HG03439 (cell line): ENCODE measurements around the gene IQCH.

ENCODE experiments used
- ATAC-seq: cut with Tn5 transposase; IDR thresholded peaks from one replicate; pipeline ENCODE4 v1.9.1; 2021; ENCODE audit warnings: mild to moderate bottlenecking, moderate library complexity; ENCODE audit not compliant: unreplicated experiment

Gene IQCH

DNA sequence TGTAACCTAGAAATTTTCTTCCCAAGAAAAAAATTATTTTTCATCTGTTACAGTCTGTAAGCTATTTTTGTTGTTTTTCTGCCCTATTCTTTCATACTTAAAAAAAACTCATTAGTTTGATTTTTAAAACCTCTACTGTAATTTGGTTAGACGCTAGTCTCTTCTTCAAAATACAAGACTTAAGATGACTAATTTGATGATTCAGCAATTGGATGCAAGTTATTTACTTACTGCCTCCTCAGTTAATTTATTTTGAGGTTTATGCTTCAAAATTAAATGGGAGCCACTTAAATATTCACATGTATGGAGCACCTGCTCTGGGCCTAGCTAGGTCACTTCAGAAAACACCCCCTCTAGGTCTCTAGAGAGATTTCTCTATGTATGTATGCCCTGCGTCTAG, 132.4 kb downstream of the IQCH start:
- ATAC-seq, result no peak

DNA sequence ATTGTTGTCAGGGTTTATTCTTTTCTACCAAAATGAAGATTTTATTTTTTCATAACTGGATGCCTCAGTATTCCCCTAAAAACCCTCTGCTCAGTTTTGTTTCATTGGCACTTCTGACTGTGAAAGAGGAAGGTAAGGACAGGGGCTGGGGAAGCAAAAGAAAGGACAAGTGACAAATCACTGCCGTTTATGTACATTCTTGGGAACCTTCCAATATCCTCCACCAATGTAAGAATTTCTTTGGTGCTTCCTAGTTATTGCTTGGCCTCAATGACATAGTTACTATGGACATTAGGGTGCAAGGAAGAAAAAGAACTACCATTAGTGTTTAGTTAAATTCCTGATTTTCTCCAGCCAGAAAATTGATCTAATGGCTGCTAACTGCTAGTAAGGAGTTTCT, 135.4 kb downstream of the IQCH start:
- no peak for ATAC-seq

DNA sequence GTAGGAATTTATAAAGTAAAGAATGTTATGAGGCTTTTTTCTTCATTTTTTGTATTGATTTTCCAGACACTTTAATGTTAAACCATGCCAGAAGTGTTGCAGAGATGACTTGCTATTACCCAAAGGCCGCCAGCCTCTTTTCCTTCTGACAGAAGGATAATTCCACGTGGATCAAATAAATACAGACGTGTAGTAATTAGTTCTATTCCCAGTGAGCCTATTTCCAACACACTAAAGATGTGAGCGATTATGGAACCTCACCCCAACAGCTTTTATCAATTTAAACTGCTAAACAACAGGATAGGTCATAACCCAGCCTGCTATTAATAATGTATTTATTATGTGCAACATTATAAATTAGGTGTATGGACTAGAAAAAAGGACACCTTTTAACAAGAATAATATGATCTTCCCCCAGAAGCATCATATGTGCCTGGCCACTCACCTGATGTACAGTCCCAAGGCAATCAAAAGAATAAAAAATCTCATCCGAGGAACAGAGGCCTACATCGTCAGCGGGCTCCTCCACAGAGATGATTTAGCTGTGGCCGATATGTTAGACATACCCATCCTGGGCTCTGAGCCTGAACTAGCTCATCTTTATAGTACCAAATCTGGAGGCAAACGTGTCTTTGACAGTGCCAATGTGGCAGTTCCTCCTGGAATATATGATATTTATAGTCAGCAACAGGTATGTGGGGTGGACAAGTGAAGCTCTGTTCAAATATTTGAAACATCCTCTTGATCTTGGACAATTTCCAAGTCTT, 140.5 kb downstream of the IQCH start:
- ATAC-seq, result no peak

DNA sequence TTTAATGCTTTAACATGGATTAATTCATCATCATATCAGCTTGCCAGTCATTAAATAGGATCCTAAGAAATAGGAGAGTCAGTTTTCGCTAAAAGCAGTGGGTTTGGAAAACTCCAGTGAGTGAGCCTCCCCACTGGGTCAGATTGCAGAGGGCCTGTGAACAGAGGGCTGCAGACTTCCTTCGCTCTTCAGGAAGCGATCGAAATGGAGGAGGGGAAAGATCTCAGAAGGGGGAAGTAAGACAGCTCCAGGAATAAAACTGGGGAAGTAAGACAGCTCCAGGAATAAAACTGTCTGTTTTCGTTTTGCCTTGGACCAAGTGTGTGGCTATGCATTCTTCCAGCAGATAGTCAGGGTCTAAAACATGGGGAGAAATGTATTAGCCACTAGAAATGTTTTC, 141.5 kb downstream of the IQCH start:
- ATAC-seq, result no peak

DNA sequence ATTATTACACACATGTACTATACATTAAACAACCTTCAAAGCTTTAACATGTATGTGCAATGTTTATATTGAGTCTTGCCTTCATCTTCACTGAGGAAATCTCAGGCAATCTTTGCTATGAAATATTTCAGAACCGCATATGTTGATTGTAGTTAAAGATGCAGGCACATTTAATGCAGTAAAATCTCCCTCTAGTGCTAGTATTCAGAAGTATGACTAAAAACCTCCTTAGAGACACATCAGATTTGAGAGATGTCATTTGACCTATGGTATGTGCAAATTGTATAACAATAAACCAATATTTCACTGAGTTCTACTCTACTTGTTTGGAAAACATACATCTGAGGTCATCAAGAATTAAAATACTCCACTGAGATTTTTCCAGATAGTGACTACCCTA, 142.6 kb downstream of the IQCH start:
- no peak for ATAC-seq

DNA sequence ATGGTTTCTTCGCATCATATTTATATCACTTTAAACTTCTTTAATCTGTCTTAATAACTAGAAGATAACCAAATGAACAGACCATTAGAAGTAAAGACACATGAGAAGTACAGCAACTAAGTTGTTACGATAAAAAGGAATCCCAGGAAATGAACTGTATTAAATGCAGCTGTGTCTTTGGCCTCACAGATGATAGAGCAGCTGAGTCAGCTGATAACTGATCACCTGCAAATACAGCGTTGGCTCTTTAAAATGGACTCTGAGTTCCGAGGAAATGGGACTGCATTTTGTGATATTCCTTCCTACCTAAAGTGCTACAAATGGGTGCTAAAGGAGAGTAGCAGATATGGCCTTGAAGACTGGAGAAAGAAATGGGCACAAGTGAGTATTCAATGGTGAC, 145.3 kb downstream of the IQCH start:
- no peak for ATAC-seq

DNA sequence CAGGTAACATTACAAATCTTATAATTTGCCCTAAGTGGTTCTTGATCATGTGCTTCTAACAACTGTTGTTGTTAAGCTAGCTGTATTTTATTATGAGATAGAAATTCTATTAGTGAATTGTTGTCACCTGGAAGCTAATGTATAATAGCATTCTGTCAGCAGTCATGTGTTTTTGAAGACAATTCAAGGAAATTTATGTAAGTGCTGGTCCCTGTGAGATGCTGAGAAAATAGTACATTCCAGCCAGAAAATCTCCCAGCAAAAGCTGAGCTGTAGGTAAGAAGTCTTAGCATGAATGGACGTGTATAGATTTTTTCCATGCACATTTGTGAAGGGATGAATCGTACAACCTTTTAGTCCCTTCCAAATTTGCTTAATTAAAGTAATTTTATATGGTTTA, 146.3 kb downstream of the IQCH start:
- no peak for ATAC-seq

DNA sequence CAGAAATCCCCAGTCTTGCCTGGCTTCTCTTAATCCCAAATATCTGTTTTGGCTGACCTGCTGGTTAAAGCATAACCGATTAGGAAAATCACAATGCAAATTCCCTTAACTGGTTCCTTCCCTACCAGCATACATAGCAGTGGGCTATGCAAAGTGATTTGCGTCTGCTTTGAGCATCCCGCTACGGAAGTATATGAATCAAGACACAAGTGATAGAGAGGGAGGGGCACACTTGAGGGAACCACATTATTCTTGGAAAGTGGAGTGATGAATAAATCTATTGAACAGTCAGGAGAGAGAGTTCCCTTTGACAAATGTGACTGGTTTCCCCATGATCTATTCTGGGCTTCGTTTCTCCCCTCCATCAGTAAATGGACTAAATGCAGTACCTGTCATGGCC, 146.8 kb downstream of the IQCH start:
- no peak for ATAC-seq

DNA sequence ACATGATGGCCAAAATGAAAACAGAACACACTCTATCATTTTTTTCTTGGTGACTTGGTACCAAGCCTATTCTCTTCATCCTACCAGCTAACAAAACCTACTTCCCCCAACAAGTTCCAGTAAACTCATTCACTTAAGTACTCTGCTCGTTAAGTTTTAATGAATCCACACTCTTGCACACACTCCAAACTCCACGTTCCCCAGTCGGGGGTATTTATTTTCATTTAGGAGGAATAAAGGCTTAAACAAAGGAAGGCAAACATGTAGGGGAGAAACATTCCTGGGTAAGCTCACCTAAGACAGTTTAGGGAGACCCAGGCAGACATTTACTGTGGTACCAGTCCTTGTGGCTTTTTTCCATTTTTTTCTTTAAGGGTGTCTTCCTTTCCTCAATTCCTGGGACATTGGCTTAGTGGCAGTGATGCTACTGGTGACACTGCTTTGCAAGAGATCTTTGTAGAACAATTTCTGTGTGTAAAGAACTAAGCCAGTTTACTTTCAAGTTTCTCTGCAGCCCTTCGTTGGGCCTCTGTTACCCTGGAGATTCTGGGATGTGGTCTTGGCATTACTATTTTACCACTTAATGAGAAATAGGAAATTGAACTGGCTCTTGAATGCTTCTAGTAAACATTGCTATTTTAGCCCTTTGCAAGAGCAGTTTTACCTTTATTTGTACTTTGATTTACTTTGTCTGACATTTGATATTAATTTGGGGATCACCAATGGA, 149.0 kb downstream of the IQCH start:
- ATAC-seq, result no peak

DNA sequence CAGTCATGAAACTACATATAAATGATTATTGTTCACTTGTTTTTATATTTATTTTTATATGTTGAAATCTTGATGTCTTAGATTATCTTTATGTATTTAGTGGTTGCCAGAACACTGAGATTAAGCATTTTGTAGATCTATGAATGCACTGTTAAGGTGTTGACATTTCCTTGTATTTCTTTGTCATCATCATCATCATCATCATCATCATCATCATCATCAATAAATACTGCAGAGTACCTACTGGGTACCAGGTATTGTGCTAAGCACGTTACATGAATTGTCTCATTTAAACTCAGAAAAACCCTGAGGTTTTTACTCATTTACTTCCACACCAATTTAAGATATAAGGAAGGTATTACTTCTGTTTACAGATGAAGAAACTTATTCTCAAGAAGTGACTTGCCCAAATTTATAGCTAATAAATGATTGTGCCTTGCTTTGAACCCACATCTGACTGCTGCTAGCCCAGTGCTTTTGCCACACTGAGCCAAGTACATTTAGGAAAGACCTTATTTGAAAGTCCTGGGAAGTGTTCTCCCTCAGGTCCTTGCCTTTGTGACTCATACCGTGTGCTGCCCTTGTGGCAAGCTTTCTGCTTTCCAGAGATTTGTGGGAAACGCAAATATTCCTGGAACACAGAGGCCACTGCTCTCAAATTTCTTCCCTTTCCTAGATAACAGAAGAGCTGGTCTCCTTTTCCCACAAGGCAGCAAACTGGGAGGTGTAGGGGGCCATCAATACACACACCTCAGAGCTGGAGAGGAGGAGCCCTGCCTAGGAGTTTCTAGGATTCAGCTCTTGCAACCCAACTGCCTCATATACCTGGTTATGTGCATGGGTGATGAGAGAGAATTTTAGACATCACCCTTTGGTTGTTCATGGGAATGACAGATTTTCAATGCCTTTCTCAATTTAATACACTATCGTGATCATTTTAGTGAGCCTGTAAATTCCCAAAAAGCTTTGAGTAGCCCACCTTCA, 150.9 kb downstream of the IQCH start:
- ATAC-seq, result no peak

DNA sequence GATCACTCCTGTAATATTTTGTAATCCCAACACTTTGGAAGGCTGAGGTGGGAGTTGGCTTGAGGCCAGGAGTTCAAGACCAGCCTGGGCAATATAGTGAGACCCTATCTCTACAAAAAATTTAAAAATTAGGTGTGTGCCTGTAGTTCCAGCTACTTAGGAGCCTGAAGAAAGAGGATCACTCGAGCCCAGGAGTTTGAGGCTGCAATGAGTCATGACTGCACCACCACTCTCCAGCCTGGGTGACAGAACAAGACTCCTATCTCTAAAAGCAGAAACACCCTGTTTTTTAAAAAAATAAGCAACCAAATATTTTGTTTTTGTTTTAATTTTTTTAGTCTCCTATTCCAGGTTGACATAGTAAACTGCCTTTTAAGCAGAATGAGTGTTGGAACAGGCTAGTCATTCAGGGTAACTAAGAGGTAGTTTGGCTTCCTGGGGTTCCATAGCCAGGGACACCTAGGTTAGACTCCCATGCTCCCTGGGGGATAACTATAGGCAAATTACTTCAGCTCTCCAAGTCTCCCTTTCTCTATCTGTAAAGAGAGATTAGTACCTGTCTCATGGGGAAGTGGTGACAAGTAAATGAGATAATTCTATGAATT, 151.8 kb downstream of the IQCH start:
- no peak for ATAC-seq

DNA sequence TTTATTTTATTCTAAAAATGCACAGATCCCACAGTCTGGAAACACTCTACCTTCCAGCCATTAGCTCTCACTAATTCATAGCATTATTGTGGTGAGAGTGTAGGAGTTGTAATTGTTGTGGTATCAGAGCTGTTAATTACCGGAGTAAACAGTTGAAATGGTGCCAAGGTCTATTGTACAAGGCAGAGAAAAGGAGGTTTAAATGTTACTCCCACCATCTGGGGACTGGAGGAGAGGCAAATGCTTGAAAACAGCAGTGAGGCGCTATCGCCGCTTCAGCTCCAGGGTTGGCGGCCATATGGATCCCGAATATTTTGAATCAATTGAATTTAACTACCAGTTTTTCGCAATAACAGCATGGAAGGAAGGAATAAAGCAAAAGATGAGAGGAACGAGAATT, 153.2 kb downstream of the IQCH start:
- ATAC-seq, result no peak

DNA sequence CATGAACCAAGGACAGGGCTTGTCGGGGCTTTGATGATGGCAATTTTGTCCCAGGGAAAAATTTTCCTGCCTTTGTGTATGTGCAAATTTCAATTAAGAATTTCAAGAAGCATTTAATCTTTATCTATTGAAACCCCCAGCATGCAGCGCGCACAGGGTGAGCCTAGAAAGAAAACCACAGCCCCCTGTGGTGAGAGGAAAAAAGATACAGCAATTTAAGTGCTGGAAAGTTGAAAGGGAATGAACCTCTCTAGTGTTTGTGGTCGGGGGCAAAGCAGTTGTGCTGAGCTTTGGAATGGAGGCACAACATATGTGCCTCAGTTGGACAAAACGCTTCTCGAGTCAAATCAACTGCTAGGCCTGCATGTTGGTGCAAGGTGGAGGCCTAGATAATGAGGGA, 154.6 kb downstream of the IQCH start:
- ATAC-seq, result no peak

DNA sequence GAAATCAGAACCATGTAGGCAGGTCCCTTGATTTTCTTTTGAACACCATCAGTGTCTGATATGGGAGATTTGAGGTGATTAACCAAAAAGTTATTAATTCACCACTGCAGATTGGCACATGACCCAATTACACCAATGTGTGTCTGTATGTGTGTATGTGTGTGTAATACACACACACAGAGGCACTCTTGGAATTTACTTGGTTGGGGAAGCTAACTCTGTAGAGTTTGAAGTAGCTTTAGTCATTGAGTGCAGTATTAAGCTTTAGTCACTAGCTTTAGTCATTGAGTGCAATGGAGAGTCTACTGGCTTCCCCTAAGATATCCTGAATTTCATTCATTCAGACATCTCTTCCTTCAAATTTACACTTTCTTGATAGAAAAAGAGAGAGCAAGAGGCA, 156.9 kb downstream of the IQCH start:
- ATAC-seq, result no peak

DNA sequence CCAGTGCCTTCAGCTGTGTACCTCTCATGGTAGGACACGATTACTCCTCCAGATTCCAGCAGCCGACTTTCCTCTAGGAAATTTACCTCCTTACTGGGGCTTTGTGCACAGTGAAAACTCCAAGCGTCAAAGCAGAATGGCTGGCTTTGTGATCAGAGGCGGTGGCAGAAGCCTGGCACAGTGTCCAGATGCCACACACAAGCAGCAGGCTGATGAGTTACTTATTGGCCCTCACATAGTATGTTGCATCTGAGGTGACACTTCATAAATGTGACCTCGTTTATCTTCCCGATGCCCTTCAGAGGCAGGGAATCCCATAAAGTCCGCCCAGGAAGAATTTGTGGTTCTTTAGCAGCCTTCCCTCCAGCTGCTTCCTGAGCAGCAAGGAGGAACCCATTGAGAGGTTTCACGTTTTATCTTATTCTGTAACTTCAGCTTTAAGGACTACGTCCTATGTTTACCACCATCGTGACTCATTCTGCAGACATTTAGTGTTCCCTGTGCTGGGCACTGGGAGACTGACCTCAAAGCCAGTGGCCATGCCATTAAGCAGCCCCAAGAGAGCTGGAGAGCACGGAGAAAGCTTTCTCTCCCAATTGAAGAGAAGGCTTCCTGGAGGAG, 159.3 kb downstream of the IQCH start:
- ATAC-seq, result no peak

DNA sequence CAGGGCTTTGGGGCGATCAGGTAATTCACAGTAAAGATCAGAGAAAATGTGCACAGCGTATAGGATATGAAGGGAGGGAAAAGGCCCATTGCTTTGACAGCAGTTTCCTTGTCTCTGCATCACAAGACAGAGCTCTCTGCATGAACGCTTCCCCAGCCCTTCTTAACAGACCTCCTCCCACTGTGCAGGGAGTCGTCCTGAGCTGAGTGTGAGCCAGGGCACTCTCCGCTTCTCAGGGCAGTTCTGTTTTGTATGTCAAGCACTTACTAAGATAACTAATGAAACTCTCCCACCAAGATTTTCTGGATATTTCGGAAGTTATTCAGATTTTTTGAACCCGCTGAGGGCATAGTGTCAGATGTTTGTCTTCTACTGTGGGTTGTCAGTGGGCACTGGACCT, 160.6 kb downstream of the IQCH start:
- ATAC-seq, result no peak

DNA sequence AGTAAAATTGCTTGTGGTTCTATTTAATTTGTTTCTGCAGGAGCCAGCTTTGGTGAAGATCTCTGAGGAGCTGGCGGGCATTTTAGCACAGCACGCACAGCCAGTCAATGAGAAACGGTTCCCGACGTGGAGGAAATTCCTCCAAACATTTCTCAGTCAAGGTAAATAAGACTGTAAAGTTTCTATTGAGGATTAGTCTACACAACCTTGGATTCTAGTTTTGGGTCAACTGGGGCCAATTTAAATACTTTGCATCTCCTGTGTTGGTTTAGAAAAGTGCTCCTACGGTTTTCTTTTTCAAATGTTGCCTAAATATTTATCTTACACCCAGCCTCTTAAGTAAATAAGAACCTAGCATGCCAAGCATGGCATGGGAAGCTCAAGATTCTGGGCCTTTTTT, 162.3 kb downstream of the IQCH start:
- ATAC-seq, result no peak

DNA sequence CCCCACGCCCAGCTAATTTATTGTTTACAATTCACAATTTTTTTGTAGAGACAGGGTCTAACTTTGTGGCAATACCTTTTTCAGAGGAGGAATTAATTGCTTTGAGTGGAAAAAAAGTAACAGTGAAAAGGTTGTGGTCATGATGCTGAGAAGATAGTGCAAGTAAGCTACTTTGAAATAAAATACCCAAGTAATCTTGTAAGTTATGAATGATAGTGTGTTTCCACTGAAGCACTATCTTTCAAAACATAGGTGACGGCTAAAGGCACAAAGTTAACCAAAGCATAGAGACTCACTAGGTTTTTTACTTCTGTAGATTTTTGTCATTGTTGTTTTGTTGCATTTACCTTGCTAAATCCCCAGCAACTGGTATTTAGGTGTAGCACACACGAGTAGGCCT, 165.1 kb downstream of the IQCH start:
- ATAC-seq, result no peak

DNA sequence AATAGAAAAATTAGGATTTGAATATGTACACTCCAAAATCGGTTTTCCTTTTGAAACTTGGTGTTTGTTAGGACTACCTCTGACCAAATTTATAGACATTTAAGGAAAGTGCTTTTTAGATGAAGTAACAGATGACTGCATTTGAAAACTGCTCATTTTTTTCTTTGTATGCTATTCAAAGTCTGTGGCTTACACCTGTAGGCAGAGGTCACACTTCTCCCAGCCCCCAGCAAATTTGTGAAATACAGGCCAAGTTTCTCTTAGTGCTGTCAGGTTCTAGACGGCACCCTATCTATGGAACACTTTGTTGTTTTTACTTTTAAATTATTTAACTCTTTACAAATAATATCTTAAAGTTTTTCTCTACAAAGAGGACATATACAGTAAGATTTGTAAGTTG, 165.6 kb downstream of the IQCH start:
- no peak for ATAC-seq

DNA sequence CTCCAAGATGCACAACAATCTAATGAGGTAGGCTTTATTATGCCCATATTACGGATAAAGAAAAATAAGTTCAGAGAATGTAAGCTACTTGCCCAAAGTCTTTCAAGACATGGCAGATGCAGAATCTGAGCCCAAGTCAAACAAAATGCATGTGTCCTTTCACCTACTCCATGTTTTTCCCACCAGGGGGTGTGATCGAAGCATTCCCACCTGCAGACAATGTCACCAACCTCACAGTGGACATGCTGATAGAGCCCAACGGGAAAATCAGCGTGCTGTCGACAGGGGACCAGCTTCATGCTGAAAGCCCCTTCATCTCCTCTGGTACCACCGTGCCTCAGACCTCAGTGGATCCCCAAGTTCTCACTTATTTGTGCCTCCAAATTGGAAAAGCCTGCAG, 166.5 kb downstream of the IQCH start:
- no peak for ATAC-seq

DNA sequence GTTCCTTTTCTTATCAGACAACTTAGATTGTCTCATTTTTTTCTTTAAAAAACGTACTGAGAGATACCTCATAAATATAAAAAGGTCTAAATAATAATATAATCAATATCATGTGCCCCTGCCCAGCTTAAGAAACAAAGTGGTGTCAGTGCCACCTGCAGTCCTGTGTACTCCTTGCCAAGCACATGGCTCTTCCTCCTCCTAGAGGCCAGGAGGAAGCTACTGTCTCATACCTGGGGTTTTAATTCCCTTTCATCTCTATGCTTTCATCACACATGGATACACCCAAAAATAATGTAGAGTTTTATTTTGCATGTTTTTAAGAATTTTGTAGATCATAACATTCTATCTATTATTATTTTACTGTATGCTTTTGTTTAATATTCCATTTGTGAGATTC, 167.7 kb downstream of the IQCH start:
- ATAC-seq, result no peak
